A673 (cell line): ENCODE measurements around the gene TENM3.

ENCODE experiments used
- CTCF ChIP-seq: fragments of 300-800, 200-600 bp; sonication (generic); conservative IDR thresholded peaks from 2 replicates; pipeline ENCODE4 v1.5.1; 2017; ENCODE audit warnings: low read depth, mild to moderate bottlenecking, antibody characterized with exemption, low read length, moderate library complexity, mixed read lengths
- EZH2 ChIP-seq: fragments of 200-600 bp; sonication (generic); IDR thresholded peaks from 2 replicates; pipeline ENCODE4 v1.6.1; 2017; ENCODE audit warnings: borderline replicate concordance, low read depth, mild to moderate bottlenecking, mixed read lengths, antibody characterized with exemption, low read length; ENCODE audit not compliant: poor library complexity, severe bottlenecking

DNA sequence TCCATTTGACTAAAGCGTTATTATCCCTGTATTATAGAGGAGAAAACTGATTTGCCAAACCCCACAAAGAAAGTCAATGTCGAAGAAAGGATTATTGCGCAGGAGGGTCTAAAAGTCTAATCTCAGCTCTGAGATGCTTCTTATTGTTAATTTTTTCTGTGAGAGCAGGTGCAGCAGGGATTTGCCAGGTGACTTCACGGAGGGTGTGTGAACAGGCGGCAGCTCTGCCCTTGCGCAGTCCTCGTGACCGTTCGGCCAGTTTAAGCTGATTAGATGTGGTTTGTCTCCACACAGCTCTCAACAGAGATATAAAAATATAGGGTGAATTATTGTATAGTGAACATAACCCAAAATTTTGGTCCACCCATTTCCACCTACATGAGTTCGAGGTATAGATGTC lies 28.5 kb downstream of the TENM3 start:
- TF ChIP-seq CTCF: no peak
- no peak for TF ChIP-seq EZH2
